NK-92 treated with Interleukin-12 subunit alpha and Interleukin-12 subunit beta, amount 100 ng/mL, for 24 hours (cell line): ENCODE data around the gene CFL2.

ENCODE experiments used
- DNase-seq: peaks from one replicate; lab custom pipeline; 2025; lab: John Stamatoyannopoulos, UW

Gene CFL2

GRCh38 chr14:34676516-34677211 is 37.7 kb downstream of the CFL2 start:
- no peak for DNase-seq

- DNase-seq: no peak
These were observed 40.7 kb downstream of the CFL2 start for GRCh38 chr14:34673702-34674101.

DNA sequence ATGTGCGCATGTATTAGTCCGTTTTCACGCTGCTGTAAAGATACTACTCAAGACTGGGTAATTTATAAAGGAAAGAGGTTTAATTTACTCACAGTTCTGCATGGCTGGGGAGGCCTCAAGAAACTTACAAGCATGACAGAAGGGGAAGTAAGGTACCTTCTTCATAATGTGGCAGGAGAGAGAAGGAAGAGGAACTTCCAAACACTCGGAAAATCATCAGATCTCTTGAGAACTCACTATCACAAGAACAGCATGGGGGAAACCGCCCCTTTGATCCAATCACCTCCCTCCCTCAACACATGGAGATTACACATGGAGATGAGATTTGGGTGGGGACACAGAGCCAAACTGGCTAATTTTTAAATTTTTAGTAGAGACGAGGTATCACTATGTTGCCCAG is 42.7 kb downstream of the CFL2 start:
- DNase-seq: no peak

DNA sequence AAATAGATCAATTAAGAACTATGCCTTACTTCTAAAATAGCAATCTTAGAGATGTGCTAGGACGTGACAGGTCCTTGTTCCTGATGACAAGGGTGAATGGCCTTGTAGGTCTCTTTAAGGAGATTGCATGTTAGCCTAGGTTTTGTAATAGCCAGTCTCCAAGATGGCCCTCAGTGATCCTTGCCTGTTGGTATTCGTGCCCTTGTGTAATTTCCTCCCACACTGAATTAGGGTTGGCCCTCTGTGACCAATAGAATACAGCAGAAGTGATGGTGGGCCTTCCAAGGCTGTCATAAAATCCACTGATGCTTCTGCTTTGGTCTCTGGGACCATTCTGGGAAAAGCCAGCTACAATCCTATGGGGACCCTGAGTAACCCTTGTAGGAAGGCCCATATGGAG is 46.3 kb downstream of the CFL2 start:
- no peak for DNase-seq

- DNase-seq: no peak
These were observed 47.4 kb downstream of the CFL2 start for GRCh38 chr14:34667007-34667406.

DNA sequence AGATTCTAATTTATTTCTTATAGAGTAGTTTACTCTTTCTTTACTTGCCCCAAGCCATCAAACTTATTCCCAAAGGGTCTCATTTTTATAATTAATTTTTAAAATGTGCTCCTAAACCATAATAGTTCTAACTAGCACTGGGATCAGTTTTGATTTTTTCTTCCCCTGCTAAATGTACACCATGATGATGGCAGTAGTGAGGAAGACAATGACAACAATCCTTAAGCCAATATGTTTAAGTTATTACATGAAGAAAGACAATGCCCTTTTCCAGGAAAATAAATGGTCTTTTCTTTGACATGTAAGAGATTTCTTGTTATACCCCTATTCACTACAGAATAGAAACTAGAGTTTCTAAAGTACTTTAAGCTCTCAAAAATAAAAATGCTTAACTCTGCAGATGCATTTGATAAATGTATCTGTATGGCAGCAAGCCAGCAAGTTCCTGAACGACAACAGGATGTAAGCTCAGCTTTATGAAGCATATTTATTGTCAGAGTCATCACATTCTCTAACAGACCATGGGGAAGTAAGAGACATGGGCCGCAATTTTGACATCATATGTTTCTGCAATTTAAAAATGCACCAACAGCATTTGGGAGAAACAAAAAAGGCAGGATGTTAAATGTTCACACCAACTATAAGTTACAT is 48.5 kb downstream of the CFL2 start:
- no peak for DNase-seq

GRCh38 chr14:34662561-34663088 is 51.8 kb downstream of the CFL2 start:
- no peak for DNase-seq

DNA sequence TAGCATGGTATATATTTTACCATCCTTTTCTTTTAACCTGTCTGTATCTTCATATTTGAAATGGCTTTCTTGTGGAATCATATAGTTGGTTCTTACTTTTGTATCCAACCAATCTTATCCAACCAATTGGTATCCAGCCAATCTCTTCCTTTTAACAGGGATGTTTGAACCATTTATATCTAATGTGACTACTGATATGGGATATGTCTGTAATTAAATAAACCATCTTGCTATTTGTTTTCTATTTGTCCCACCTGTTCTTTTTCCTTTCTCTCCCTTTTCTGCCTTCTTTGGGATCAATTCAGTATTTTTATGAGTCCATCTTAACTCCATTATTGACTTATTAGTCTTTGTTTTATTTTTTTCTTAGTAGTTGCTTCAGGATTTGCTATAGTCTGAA is 53.6 kb downstream of the CFL2 start:
- no peak for DNase-seq
